GM18517 (cell line): ENCODE results near the gene PAPSS2.
A peak's percentile ranks its signal among the peaks of the same experiment; 100 is the strongest.
"Not testable (repeated sequence)": the region's sequence is repeated elsewhere in the genome, so short reads cannot be mapped to it uniquely, and the experiment has no call there.

Experiments used
- ATAC-seq: cut with Tn5 transposase; IDR thresholded peaks from one replicate; pipeline ENCODE4 v1.9.1; 2021; ENCODE audit warnings: mild to moderate bottlenecking, moderate library complexity; ENCODE audit not compliant: unreplicated experiment

PAPSS2 gene

GRCh38 chr10:87742992-87743610 lies 83.4 kb downstream of the PAPSS2 start:
- ATAC-seq = not testable (repeated sequence)

- no peak for ATAC-seq
These were observed 84.9 kb downstream of the PAPSS2 start for GRCh38 chr10:87744606-87745005.

GRCh38 chr10:87746911-87747310 lies 87.2 kb downstream of the PAPSS2 start:
- ATAC-seq = no peak

GRCh38 chr10:87748244-87748643 lies 88.6 kb downstream of the PAPSS2 start:
- ATAC-seq = not testable (repeated sequence)

GRCh38 chr10:87750001-87750671 lies 90.5 kb downstream of the PAPSS2 start:
- no peak for ATAC-seq

GRCh38 chr10:87750817-87751216 lies 91.1 kb downstream of the PAPSS2 start:
- ATAC-seq = peak; percentile 77

- no peak for ATAC-seq
These were observed 91.6 kb downstream of the PAPSS2 start for GRCh38 chr10:87751274-87751673.

GRCh38 chr10:87752566-87752965 lies 92.9 kb downstream of the PAPSS2 start:
- no peak for ATAC-seq

- no peak for ATAC-seq
These were observed 94.6 kb downstream of the PAPSS2 start for GRCh38 chr10:87753995-87754866.

- ATAC-seq = no peak
These were observed 98.0 kb downstream of the PAPSS2 start for GRCh38 chr10:87757685-87758084.

- ATAC-seq = no peak
These were observed 99.9 kb downstream of the PAPSS2 start for GRCh38 chr10:87759551-87759950.

- no peak for ATAC-seq
These were observed 100.7 kb downstream of the PAPSS2 start for GRCh38 chr10:87760195-87760905.

- ATAC-seq = no peak
These were observed 101.5 kb downstream of the PAPSS2 start for GRCh38 chr10:87761153-87761552.

GRCh38 chr10:87761892-87762291 lies 102.2 kb downstream of the PAPSS2 start:
- ATAC-seq = peak; percentile 72

GRCh38 chr10:87763086-87763861 lies 103.6 kb downstream of the PAPSS2 start:
- ATAC-seq = no peak

GRCh38 chr10:87764072-87764934 lies 104.6 kb downstream of the PAPSS2 start:
- ATAC-seq = no peak

- no peak for ATAC-seq
These were observed 106.1 kb downstream of the PAPSS2 start for GRCh38 chr10:87765666-87766376.

- ATAC-seq = no peak
These were observed 107.6 kb downstream of the PAPSS2 start for GRCh38 chr10:87767253-87767652.
